Measurements from ENCODE around the gene USH1C.

DNA sequence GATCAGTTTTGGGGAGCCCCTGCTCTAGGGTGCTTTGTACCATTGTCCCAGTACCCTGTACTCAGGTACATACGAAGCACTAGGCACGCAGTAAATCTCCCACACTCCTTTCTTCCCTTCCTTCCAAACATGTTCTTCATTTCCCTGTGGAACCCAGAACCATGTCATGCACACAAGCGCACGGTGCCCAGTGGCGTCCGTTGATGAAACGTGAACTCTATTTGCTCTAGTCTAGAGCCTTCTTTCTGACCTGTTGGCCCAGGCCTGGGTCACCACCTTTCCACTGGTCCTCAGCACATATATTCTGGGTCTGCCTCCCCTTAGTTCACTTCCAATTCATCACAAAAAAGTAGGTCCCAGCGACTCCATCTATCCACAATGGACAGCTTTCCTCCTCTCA is 7.0 kb downstream of the USH1C start:
- TF ChIP-seq POLR2A (IDR thresholded peaks at IDR 0.05): no peak
- TF ChIP-seq, protein P1, sequence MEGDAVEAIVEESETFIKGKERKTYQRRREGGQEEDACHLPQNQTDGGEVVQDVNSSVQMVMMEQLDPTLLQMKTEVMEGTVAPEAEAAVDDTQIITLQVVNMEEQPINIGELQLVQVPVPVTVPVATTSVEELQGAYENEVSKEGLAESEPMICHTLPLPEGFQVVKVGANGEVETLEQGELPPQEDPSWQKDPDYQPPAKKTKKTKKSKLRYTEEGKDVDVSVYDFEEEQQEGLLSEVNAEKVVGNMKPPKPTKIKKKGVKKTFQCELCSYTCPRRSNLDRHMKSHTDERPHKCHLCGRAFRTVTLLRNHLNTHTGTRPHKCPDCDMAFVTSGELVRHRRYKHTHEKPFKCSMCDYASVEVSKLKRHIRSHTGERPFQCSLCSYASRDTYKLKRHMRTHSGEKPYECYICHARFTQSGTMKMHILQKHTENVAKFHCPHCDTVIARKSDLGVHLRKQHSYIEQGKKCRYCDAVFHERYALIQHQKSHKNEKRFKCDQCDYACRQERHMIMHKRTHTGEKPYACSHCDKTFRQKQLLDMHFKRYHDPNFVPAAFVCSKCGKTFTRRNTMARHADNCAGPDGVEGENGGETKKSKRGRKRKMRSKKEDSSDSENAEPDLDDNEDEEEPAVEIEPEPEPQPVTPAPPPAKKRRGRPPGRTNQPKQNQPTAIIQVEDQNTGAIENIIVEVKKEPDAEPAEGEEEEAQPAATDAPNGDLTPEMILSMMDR (IDR thresholded peaks at IDR 0.05): no peak
